Tibial nerve (tissue), 4 donors: ENCODE data around the gene CTSO. TPM values are rescaled to one million over a fixed set of nuclear protein-coding genes. Genes with fewer than 3 reads are reported as not detected.

Source experiments
- DNase-seq, 2 donors: peaks; one replicate each; pipeline ENCODE4 v3.0.0-alpha.2; 2019; ENCODE audit warnings: low spot score in 2 of 2
- H3K27ac ChIP-seq, 4 donors: fragments of 200-600 bp; sonication (generic) in 3 of 4; one replicate each; pipeline ENCODE4 v1.5.1; 2017 to 2019; ENCODE audit warnings: mild to moderate bottlenecking in 1 of 4
- H3K27me3 ChIP-seq, 2 donors: fragments of 200-600 bp; sonication (generic) in 1 of 2; one replicate each; pipeline versions ENCODE4 v1.5.1 to v1.6.0; 2017 to 2019
- H3K36me3 ChIP-seq, 3 donors: fragments of 200-600 bp; sonication (generic); one replicate each; pipeline ENCODE4 v1.5.1; 2018 to 2019
- H3K4me1 ChIP-seq, 4 donors: fragments of 200-600 bp; sonication (generic) in 3 of 4; one replicate each; pipeline ENCODE4 v1.5.1; 2017 to 2019
- H3K4me3 ChIP-seq, 4 donors: fragments of 200-600 bp; sonication (generic) in 3 of 4; one replicate each; pipeline ENCODE4 v1.5.1; 2017 to 2019; ENCODE audit warnings: mild to moderate bottlenecking in 1 of 4, moderate library complexity in 1 of 4
- H3K9me3 ChIP-seq, 4 donors: fragments of 200-600 bp; sonication (generic) in 3 of 4; one replicate each; pipeline ENCODE4 v1.5.1; 2017 to 2019
- CTCF ChIP-seq, 5 experiments: fragments of 200-600 bp in 3 of 5; fragments of 450-650 bp in 2 of 5; sonication (generic) in 3 of 5; IDR thresholded peaks; one replicate each; pipeline ENCODE4 v1.5.1; 2016 to 2019; ENCODE audit warnings: antibody characterized with exemption in 5 of 5, mild to moderate bottlenecking in 3 of 5, moderate library complexity in 2 of 5
- EP300 ChIP-seq, 2 donors: sonication (generic); formaldehyde crosslinking; IDR thresholded peaks; one replicate each; pipeline ENCODE4 v1.6.1; 2017; ENCODE audit warnings: antibody characterized with exemption in 2 of 2, mild to moderate bottlenecking in 1 of 2
- POLR2A ChIP-seq, 2 donors: fragments of 450-650 bp; IDR thresholded peaks; one replicate each; pipeline ENCODE4 v1.6.1; 2017; ENCODE audit warnings: antibody characterized with exemption in 2 of 2, mild to moderate bottlenecking in 2 of 2, moderate library complexity in 2 of 2
- WGBS, 2 donors: methylation state at CpG; one replicate each; pipeline ENCODE4 v1.1.5; 2018; 5-methylcytosine and 5-hydroxymethylcytosine counted together
- total RNA-seq, 4 donors: library from RNA; depleted of rRNA; stranded (reverse); fragments of >200 nt; gene quantifications; one replicate each; pipeline ENCODE4 v1.1.0, GENCODE V29; 2016

CTSO gene
- total RNA-seq, 4 donors from 2014 or later = 8.7 to 30.2 (median 26.1) TPM

- WGBS, 2 donors = 89 to 94% methylated on average over 4 of the region's 4 CpGs
- Histone ChIP-seq H3K9me3 (peaks cover 0 to 17% (median 0%) of the 10 kb centered on the region in 4 donors), H3K4me3 (no peak overlapping the region), H3K36me3 (no peaks in the 10 kb centered on the region), H3K27me3 (no peaks in the 10 kb centered on the region), H3K4me1 (no peaks in the 10 kb centered on the region), H3K27ac (no peak overlapping the region)
- TF ChIP-seq CTCF (IDR thresholded peaks at IDR 0.05) (no peak), EP300 (IDR thresholded peaks at IDR 0.05) (no peak), POLR2A (IDR thresholded peaks at IDR 0.05) (no peak)
- no peak for DNase-seq
Observed at GRCh38 chr4:155877971-155878370, 75.7 kb downstream of the CTSO start.

- Histone ChIP-seq H3K4me3 (no peak overlapping the region), H3K27ac (no peak overlapping the region), H3K4me1 (no peaks in the 10 kb centered on the region), H3K9me3 (peaks cover 0 to 17% (median 0%) of the 10 kb centered on the region in 4 donors), H3K27me3 (no peaks in the 10 kb centered on the region), H3K36me3 (no peaks in the 10 kb centered on the region)
- no peak for TF ChIP-seq POLR2A (IDR thresholded peaks at IDR 0.05)
- no peak for TF ChIP-seq CTCF (IDR thresholded peaks at IDR 0.05)
- no peak for TF ChIP-seq EP300 (IDR thresholded peaks at IDR 0.05)
- no peak for DNase-seq
- 81 to 94% methylated on average over 1 of the region's 1 CpG for WGBS, 2 donors
Observed at GRCh38 chr4:155875878-155876277, 77.8 kb downstream of the CTSO start.

Other genes with a start within 250 kb of the CTSO start
- gene GUCY1B1, start 194.8 kb downstream of the CTSO start, total RNA-seq = 10 to 100 TPM in 3 of 4 donors, 1 to 10 TPM in 1; 8.6 to 17.5 (median 12.3) TPM
- gene ASIC5, start 87.6 kb downstream of the CTSO start, total RNA-seq = not detected
- not detected for gene TDO2, start 50.2 kb downstream of the CTSO start, total RNA-seq